PC-3 (cell line): ENCODE data around the gene NELFB. TPM values are rescaled to one million over a fixed set of nuclear protein-coding genes. Genes with fewer than 3 reads are reported as not detected.
"Not testable (repeated sequence)": the region's sequence is repeated elsewhere in the genome, so short reads cannot be mapped to it uniquely, and the experiment has no call there.

Source experiments
- ATAC-seq: fragments of 200-7000 bp; cut with Tn5 transposase; 2 replicates; pipeline ENCODE4 v1.9.1; 2020; ENCODE audit warnings: mild to moderate bottlenecking, moderate library complexity
- BruUV-seq: library from RNA; stranded (reverse); fragments of 400-500 nt; replicated peaks from 2 replicates; lab custom pipeline; 2021; lab: Mats Ljungman, UMichigan
- CTCF ChIA-PET: fragments of 300-600 bp; sonication (Branson Sonifier 250); formaldehyde crosslinking; loops from one replicate; lab custom pipeline; 2022; ENCODE audit warnings: antibody characterized with exemption; lab: Charles Lee
- POLR2A ChIA-PET: fragments of 300-600 bp; sonication (Branson Sonifier 250); formaldehyde crosslinking; loops from one replicate; lab custom pipeline; 2022; ENCODE audit warnings: antibody characterized with exemption; ENCODE audit not compliant: unreplicated experiment; lab: Charles Lee
- DNase-seq: peaks from one replicate; pipeline ENCODE4 v3.0.0-alpha.2; 2015
- H2AFZ ChIP-seq: fragments of 300-600 bp; sonication (generic); 2 replicates; pipeline ENCODE4 v1.6.0; 2016; ENCODE audit warnings: antibody characterized with exemption, low read length
- H3F3A ChIP-seq: fragments of 300-600 bp; sonication (generic); one replicate; pipeline ENCODE4 v1.6.0; 2017; ENCODE audit warnings: antibody characterized with exemption, low read length, control low read depth, mild to moderate bottlenecking; ENCODE audit not compliant: unreplicated experiment
- H3K27ac ChIP-seq: fragments of 300-600 bp; sonication (generic); 2 replicates; pipeline ENCODE4 v1.5.1; 2016; ENCODE audit warnings: mild to moderate bottlenecking, low read length
- H3K27me3 ChIP-seq: fragments of 300-600 bp; sonication (generic); 2 replicates; pipeline ENCODE4 v1.6.1; 2016; ENCODE audit warnings: low read length, mixed read lengths
- H3K36me3 ChIP-seq: fragments of 300-600 bp; sonication (generic); 2 replicates; pipeline ENCODE4 v1.6.1; 2016; ENCODE audit warnings: low read depth, mixed run types, low read length, mixed read lengths
- H3K4me1 ChIP-seq: fragments of 300-600 bp; sonication (generic); 2 replicates; pipeline ENCODE4 v1.5.1; 2016; ENCODE audit warnings: low read length; ENCODE audit not compliant: insufficient read depth
- H3K4me2 ChIP-seq: fragments of 300-600 bp; sonication (generic); 2 replicates; pipeline ENCODE4 v1.6.0; 2016; ENCODE audit warnings: low read length
- H3K4me3 ChIP-seq: fragments of 300-600 bp; sonication (generic); 2 replicates; pipeline ENCODE4 v1.5.1; 2016; ENCODE audit warnings: mild to moderate bottlenecking, low read length, mixed read lengths
- H3K79me2 ChIP-seq: fragments of 300-600 bp; sonication (generic); 2 replicates; pipeline ENCODE4 v1.6.1; 2017; ENCODE audit warnings: low read length, mixed read lengths
- H3K9ac ChIP-seq: fragments of 300-600 bp; sonication (generic); 2 replicates; pipeline ENCODE4 v1.6.0; 2016; ENCODE audit warnings: mild to moderate bottlenecking, low read length
- H3K9me2 ChIP-seq: fragments of 300-600 bp; sonication (generic); replicated peaks from 2 replicates; pipeline ENCODE4 v1.6.1; 2016; ENCODE audit warnings: mixed run types, low read length, mixed read lengths
- H3K9me3 ChIP-seq: fragments of 300-600 bp; sonication (generic); 2 replicates; pipeline ENCODE4 v1.6.1; 2016; ENCODE audit warnings: low read length, mixed read lengths
- H4K20me1 ChIP-seq: fragments of 300-600 bp; sonication (generic); 2 replicates; pipeline ENCODE4 v1.6.1; 2016; ENCODE audit warnings: low read length, mixed read lengths
- EZH2 ChIP-seq: fragments of 300-600 bp; sonication (generic); IDR thresholded peaks from one replicate; pipeline ENCODE4 v1.6.1; 2017; ENCODE audit warnings: antibody characterized with exemption, mild to moderate bottlenecking, low read length; ENCODE audit not compliant: unreplicated experiment
- EZH2phosphoT487 ChIP-seq: fragments of 300-600 bp; sonication (generic); IDR thresholded peaks from 2 replicates; pipeline ENCODE4 v1.6.1; 2018; ENCODE audit warnings: mild to moderate bottlenecking, antibody characterized with exemption, low read length, borderline replicate concordance
- intact Hi-C: fragments of 100-400 bp; cut with micrococcal nuclease; formaldehyde crosslinking; loops from 2 replicates; pipeline ENCODE4 v1.9.0; 2023
- total RNA-seq: library from RNA; depleted of rRNA; stranded (reverse); fragments of >200 nt; gene quantifications from 2 replicates; pipeline ENCODE4 v1.2.3, GENCODE V29; 2014
- TF ChIP-seq, protein P1 (sequence below): fragments of 300-600 bp; sonication (generic); conservative IDR thresholded peaks from 2 replicates; pipeline ENCODE4 v1.5.1; 2017; ENCODE audit warnings: antibody characterized with exemption, low read depth, mild to moderate bottlenecking, low read length

Gene NELFB
- total RNA-seq, 1 experiment from 2014 or later: 50.7 TPM

DNA sequence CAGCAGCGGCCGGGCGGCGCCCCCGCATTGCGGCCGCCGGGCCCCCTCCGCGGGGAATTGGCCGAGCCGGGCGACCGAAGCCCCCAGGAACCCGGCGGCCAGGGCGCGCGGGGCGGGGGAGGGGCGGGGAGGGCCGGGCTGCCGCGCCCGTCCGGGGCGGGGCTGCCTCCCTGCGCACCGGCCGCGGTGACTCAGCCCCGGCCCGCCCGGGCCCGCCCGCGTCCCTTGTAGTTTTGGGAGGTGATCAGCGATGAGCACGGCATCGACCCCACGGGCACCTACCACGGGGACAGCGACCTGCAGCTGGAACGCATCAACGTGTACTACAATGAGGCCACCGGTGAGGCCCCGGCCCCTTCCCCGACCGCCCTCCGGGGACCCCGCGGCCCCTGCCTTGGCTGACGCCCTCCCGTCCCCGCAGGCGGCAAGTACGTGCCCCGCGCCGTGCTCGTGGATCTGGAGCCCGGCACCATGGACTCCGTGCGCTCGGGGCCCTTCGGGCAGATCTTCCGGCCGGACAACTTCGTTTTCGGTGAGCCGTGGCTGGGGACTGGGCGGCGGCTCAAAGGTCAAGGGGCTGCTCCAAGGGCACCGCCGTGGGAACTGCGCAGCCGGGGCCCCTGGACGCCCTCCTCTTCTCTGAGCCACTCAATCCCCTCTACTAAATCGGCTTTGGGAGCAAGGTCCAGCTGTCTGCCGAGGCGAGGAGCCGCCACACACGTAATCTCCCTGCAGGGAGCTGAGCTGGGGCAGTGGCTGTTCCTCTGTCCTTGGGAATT lies 13.4 kb upstream of the NELFB start:
- peak overlapping the region; percentile 86 for H3K4me2 ChIP-seq
- TSS peak; percentile 56 for BruUV-seq
- no peak for TF ChIP-seq EZH2phosphoT487
- no peak for TF ChIP-seq EZH2
- TF ChIP-seq, protein P1, sequence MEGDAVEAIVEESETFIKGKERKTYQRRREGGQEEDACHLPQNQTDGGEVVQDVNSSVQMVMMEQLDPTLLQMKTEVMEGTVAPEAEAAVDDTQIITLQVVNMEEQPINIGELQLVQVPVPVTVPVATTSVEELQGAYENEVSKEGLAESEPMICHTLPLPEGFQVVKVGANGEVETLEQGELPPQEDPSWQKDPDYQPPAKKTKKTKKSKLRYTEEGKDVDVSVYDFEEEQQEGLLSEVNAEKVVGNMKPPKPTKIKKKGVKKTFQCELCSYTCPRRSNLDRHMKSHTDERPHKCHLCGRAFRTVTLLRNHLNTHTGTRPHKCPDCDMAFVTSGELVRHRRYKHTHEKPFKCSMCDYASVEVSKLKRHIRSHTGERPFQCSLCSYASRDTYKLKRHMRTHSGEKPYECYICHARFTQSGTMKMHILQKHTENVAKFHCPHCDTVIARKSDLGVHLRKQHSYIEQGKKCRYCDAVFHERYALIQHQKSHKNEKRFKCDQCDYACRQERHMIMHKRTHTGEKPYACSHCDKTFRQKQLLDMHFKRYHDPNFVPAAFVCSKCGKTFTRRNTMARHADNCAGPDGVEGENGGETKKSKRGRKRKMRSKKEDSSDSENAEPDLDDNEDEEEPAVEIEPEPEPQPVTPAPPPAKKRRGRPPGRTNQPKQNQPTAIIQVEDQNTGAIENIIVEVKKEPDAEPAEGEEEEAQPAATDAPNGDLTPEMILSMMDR: no peak
- H3K27me3 ChIP-seq: no peaks in the 10 kb centered on the region
- peak; percentile 58 for DNase-seq
- H3K36me3 ChIP-seq: peaks cover 17% of the 10 kb centered on the region
- ATAC-seq: peak; percentile 10
- CTCF ChIA-PET: no interaction called here
- POLR2A ChIA-PET: interaction anchor here (0.7 to 1.4 kb wide), 3 partner anchors 12 to 53 kb away, joined by 4 to 32 read pairs (median 10); no protein-coding TSS in a partner anchor
- intact Hi-C loops: no loop called here
- H3K4me1 ChIP-seq: peaks cover 37% of the 10 kb centered on the region
- no peaks in the 10 kb centered on the region for H3K9me2 ChIP-seq
- peaks cover 5% of the 10 kb centered on the region for H3F3A ChIP-seq
- H3K27ac ChIP-seq: peak overlapping the region; percentile 53
- peaks cover 28% of the 10 kb centered on the region for H4K20me1 ChIP-seq
- peak overlapping the region; percentile 97 for H3K4me3 ChIP-seq
- H3K79me2 ChIP-seq: peaks cover 46% of the 10 kb centered on the region
- H2AFZ ChIP-seq: no peak overlapping the region
- no peaks in the 10 kb centered on the region for H3K9me3 ChIP-seq
- peak overlapping the region; percentile 89 for H3K9ac ChIP-seq

- Histone ChIP-seq H3K9me3 (no peaks in the 10 kb centered on the region), H3K4me3 (peak overlapping the region; percentile 97), H3K36me3 (peaks cover 17% of the 10 kb centered on the region), H3F3A (peaks cover 5% of the 10 kb centered on the region), H3K4me1 (peaks cover 31% of the 10 kb centered on the region), H3K27me3 (no peaks in the 10 kb centered on the region), H3K9me2 (no peaks in the 10 kb centered on the region), H3K4me2 (peak overlapping the region; percentile 86), H2AFZ (no peak overlapping the region), H4K20me1 (peaks cover 28% of the 10 kb centered on the region), H3K79me2 (peaks cover 45% of the 10 kb centered on the region), H3K27ac (peak overlapping the region; percentile 53), H3K9ac (peak overlapping the region; percentile 89)
- intact Hi-C loops: no loop called here
- ATAC-seq (no peak), DNase-seq (no peak)
- POLR2A ChIA-PET: interaction anchor here (0.7 to 1.0 kb wide), 2 partner anchors 19 to 42 kb away, joined by 3 to 32 read pairs; no protein-coding TSS in a partner anchor
- no TSS peak for BruUV-seq
- CTCF ChIA-PET: no interaction called here
- TF ChIP-seq, protein P1: no peak
Observed at GRCh38 chr9:137242269-137243203, 12.6 kb upstream of the NELFB start.

- POLR2A ChIA-PET: interaction anchor here (1.0 kb wide), 1 partner anchor 42 kb away, joined by 3 read pairs; no protein-coding TSS in a partner anchor
- intact Hi-C loops, DNase-seq, H3K27me3 ChIP-seq, H3K27ac ChIP-seq, CTCF ChIA-PET, H3K9me2 ChIP-seq, H3K9me3 ChIP-seq, ATAC-seq, H3F3A ChIP-seq, H3K9ac ChIP-seq, H2AFZ ChIP-seq, BruUV-seq: not testable (repeated sequence)
- Histone ChIP-seq H3K4me2 (peak overlapping the region; percentile 86), H4K20me1 (peaks cover 28% of the 10 kb centered on the region), H3K36me3 (peaks cover 17% of the 10 kb centered on the region), H3K4me1 (peaks cover 24% of the 10 kb centered on the region), H3K79me2 (peaks cover 40% of the 10 kb centered on the region), H3K4me3 (peak overlapping the region; percentile 97)
Observed at GRCh38 chr9:137243266-137243625, 11.9 kb upstream of the NELFB start.
